ENCODE measurements around the gene WWOX.

Gene WWOX

GRCh38 chr16:78461087-78461486 is 361.6 kb downstream of the WWOX start:
- ChIA-PET POLR2A (no interaction called here), CTCF (no interaction called here)
- DNase-seq (ENCODE audit: extremely low spot score): no peak
- no peak for TF ChIP-seq CTCF (IDR thresholded peaks at IDR 0.05; ENCODE audit: control extremely low read depth, extremely low read depth, low read depth, missing control alignments)

GRCh38 chr16:78461496-78462287 is 362.2 kb downstream of the WWOX start:
- TF ChIP-seq CTCF (IDR thresholded peaks at IDR 0.05; ENCODE audit: control extremely low read depth, extremely low read depth, low read depth, missing control alignments): no peak
- no peak for DNase-seq (ENCODE audit: extremely low spot score)
- ChIA-PET POLR2A (no interaction called here), CTCF (interaction anchor here (0.9 to 1.9 kb wide), 2 partner anchors 11 to 16 kb away, joined by 4 read pairs; no protein-coding TSS in a partner anchor)

GRCh38 chr16:78462288-78463208 is 363.1 kb downstream of the WWOX start:
- no peak for DNase-seq (ENCODE audit: extremely low spot score)
- ChIA-PET POLR2A (no interaction called here), CTCF (interaction anchor here (0.9 to 1.9 kb wide), 2 partner anchors 12 to 16 kb away, joined by 4 read pairs; no protein-coding TSS in a partner anchor)
- no peak for TF ChIP-seq CTCF (IDR thresholded peaks at IDR 0.05; ENCODE audit: control extremely low read depth, extremely low read depth, low read depth, missing control alignments)

GRCh38 chr16:78463591-78463990 is 364.1 kb downstream of the WWOX start:
- POLR2A ChIA-PET: no interaction called here
- TF ChIP-seq CTCF (IDR thresholded peaks at IDR 0.05; ENCODE audit: control extremely low read depth, extremely low read depth, low read depth, missing control alignments): no peak
- DNase-seq (ENCODE audit: extremely low spot score): no peak
- CTCF ChIA-PET: interaction anchor here (1.9 kb wide), 1 partner anchor 13 kb away, joined by 4 read pairs; no protein-coding TSS in a partner anchor

- TF ChIP-seq CTCF (IDR thresholded peaks at IDR 0.05; ENCODE audit: control extremely low read depth, extremely low read depth, low read depth, missing control alignments): no peak
- CTCF ChIA-PET: no interaction called here
- no peak for DNase-seq (ENCODE audit: extremely low spot score)
- POLR2A ChIA-PET: no interaction called here
Observed at GRCh38 chr16:78464833-78465232, 365.4 kb downstream of the WWOX start.

GRCh38 chr16:78465730-78466129 is 366.3 kb downstream of the WWOX start:
- ChIA-PET POLR2A (no interaction called here), CTCF (no interaction called here)
- TF ChIP-seq CTCF (IDR thresholded peaks at IDR 0.05; ENCODE audit: control extremely low read depth, extremely low read depth, low read depth, missing control alignments): no peak
- no peak for DNase-seq (ENCODE audit: extremely low spot score)
